ENCODE measurements around the gene HAVCR2. TPM values are rescaled to one million over a fixed set of nuclear protein-coding genes. Genes with fewer than 3 reads are reported as not detected.

The HAVCR2 gene
- total and polyA plus RNA-seq, 2 of the 13 experiments (the other 11 are each of a cell fraction or from before 2014, with no cell fraction given): 0.07 to 0.16 TPM

GRCh38 chr5:157063776-157064430 lies 44.9 kb downstream of the HAVCR2 start (continued):
- TF ChIP-seq KMT2B (CRISPR knock-in tag; IDR thresholded peaks at IDR 0.05) (no peak), PRMT3 (CRISPR knock-in tag; IDR thresholded peaks at IDR 0.05; ENCODE audit: borderline replicate concordance, low read depth) (no peak), FOSL2 (CRISPR knock-in tag; IDR thresholded peaks at IDR 0.05) (no peak), PCBP2 (optimal IDR thresholded peaks at IDR 0.05; ENCODE audit: low read depth, low read length, poor library complexity, severe bottlenecking) (no peak), HNRNPK (IDR thresholded peaks at IDR 0.05; ENCODE audit: low read depth, low read length, poor library complexity, severe bottlenecking) (no peak), GATAD1 (CRISPR knock-in tag; IDR thresholded peaks at IDR 0.05) (no peak), MYPOP (CRISPR knock-in tag; IDR thresholded peaks at IDR 0.05) (no peak), ATF2 (CRISPR knock-in tag; IDR thresholded peaks at IDR 0.05) (no peak), GTF2F1 (IDR thresholded peaks at IDR 0.05; ENCODE audit: low read length) (no peak), HOMEZ (CRISPR knock-in tag; IDR thresholded peaks at IDR 0.05; ENCODE audit: low read depth) (no peak), ZNF547 (CRISPR knock-in tag; IDR thresholded peaks at IDR 0.05) (no peak), NFIC (IDR thresholded peaks at IDR 0.05; ENCODE audit: low read length) (no peak), KDM5B (CRISPR knock-in tag; IDR thresholded peaks at IDR 0.05; ENCODE audit: borderline replicate concordance) (no peak), HNF4A (CRISPR knock-in tag; IDR thresholded peaks at IDR 0.05) (no peak), ZZZ3 (CRISPR knock-in tag; IDR thresholded peaks at IDR 0.05; ENCODE audit: borderline replicate concordance) (no peak), ZNF225 (CRISPR knock-in tag; IDR thresholded peaks at IDR 0.05) (no peak), AHR (CRISPR knock-in tag; IDR thresholded peaks at IDR 0.05) (no peak), CEBPB (IDR thresholded peaks at IDR 0.05; ENCODE audit: borderline replicate concordance, low read depth, low read length) (no peak), ZNF816 (CRISPR knock-in tag; IDR thresholded peaks at IDR 0.05; ENCODE audit: borderline replicate concordance) (no peak), TEAD3 (CRISPR knock-in tag; optimal IDR thresholded peaks at IDR 0.05; ENCODE audit: borderline replicate concordance) (peak; percentile 45), SMAD1 (CRISPR knock-in tag; IDR thresholded peaks at IDR 0.05; ENCODE audit: borderline replicate concordance, low read depth) (no peak)
- TF ChIP-seq, protein P1, sequence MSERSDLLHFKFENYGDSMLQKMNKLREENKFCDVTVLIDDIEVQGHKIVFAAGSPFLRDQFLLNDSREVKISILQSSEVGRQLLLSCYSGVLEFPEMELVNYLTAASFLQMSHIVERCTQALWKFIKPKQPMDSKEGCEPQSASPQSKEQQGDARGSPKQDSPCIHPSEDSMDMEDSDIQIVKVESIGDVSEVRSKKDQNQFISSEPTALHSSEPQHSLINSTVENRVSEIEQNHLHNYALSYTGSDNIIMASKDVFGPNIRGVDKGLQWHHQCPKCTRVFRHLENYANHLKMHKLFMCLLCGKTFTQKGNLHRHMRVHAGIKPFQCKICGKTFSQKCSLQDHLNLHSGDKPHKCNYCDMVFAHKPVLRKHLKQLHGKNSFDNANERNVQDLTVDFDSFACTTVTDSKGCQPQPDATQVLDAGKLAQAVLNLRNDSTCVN (CRISPR knock-in tag; IDR thresholded peaks at IDR 0.05; ENCODE audit: borderline replicate concordance): no peak
- TF ChIP-seq, protein P2, sequence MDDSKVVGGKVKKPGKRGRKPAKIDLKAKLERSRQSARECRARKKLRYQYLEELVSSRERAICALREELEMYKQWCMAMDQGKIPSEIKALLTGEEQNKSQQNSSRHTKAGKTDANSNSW (CRISPR knock-in tag; IDR thresholded peaks at IDR 0.05; ENCODE audit: borderline replicate concordance): no peak
- TF ChIP-seq, protein P3, sequence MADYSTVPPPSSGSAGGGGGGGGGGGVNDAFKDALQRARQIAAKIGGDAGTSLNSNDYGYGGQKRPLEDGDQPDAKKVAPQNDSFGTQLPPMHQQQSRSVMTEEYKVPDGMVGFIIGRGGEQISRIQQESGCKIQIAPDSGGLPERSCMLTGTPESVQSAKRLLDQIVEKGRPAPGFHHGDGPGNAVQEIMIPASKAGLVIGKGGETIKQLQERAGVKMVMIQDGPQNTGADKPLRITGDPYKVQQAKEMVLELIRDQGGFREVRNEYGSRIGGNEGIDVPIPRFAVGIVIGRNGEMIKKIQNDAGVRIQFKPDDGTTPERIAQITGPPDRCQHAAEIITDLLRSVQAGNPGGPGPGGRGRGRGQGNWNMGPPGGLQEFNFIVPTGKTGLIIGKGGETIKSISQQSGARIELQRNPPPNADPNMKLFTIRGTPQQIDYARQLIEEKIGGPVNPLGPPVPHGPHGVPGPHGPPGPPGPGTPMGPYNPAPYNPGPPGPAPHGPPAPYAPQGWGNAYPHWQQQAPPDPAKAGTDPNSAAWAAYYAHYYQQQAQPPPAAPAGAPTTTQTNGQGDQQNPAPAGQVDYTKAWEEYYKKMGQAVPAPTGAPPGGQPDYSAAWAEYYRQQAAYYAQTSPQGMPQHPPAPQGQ (CRISPR knock-in tag; IDR thresholded peaks at IDR 0.05; ENCODE audit: borderline replicate concordance): no peak

All from HepG2 (cell line).